ENCODE measurements around the gene CAMK2G.

DNA sequence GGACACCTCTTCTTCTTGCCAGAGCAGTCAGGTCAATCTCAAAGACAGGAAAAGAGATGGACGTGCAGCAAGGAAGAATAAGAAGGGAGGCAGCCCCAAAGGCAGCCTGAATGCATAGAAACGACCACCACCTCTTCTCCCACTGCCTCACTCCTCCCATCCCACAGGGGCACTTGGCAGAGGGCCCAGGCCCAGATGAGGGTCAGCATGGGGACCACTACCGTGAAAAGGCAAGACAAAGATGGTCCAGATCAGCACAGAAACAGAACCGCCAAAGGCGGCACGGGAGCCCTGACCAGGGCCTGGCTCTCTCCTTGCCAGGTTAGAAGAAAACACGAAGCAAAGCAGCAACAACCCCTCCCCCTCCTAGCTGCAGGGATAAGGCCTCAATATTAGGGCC lies 61.0 kb downstream of the CAMK2G start:
- no peak for TF ChIP-seq CTCF (IDR thresholded peaks at IDR 0.05; ENCODE audit: low read depth, low read length, poor library complexity, severe bottlenecking)
- TF ChIP-seq EZH2phosphoT487 (IDR thresholded peaks at IDR 0.05; ENCODE audit: borderline replicate concordance, low read length): no peak

Data from DOHH2 (cell line).